ENCODE data around the gene CDK5. TPM values are rescaled to one million over a fixed set of nuclear protein-coding genes. Genes with fewer than 3 reads are reported as not detected.
A peak's percentile ranks its signal among the peaks of the same experiment; 100 is the strongest.

Gene CDK5
- total RNA-seq, 1 donor: 17.0 TPM

GRCh38 chr7:151080522-151081169 lies 22.9 kb upstream of the CDK5 start, which contains the start of gene FASTK:
FASTK (minus strand) TSS chr7:151080809; CDS start chr7:151080766, 43 bp downstream.
- H4K20me1 ChIP-seq (ENCODE audit: insufficient read depth, low read length): peaks cover 18% of the 10 kb centered on the region
- peaks cover 41% of the 10 kb centered on the region for H3K79me2 ChIP-seq (ENCODE audit: insufficient read depth, low read length)
- no peaks in the 10 kb centered on the region for H3K27me3 ChIP-seq (ENCODE audit: insufficient read depth, low read length)
- peak within 1 kb of the TSS; percentile 95 for H3K4me3 ChIP-seq (ENCODE audit: insufficient read depth, low read length)
- H2AFZ ChIP-seq (ENCODE audit: low read length): peak within 1 kb of the TSS; percentile 85
- no peak for TF ChIP-seq CTCF (IDR thresholded peaks at IDR 0.05; ENCODE audit: extremely low read depth, low read depth, low read length)
- H3K4me2 ChIP-seq (ENCODE audit: insufficient read depth, low read length): peak within 1 kb of the TSS; percentile 95
- no peaks in the 10 kb centered on the region for H3K9me3 ChIP-seq (ENCODE audit: low read depth, low read length)
- peak within 1 kb of the TSS; percentile 66 for H3K27ac ChIP-seq (ENCODE audit: low read depth, low read length)
- peaks cover 10% of the 10 kb centered on the region for H3K36me3 ChIP-seq (ENCODE audit: insufficient read depth, low read length)
- peaks cover 36% of the 10 kb centered on the region for H3K4me1 ChIP-seq (ENCODE audit: insufficient read depth, low read length)
- DNase-seq (ENCODE audit: insufficient read length, low spot score, missing footprints): peak; percentile 100

GRCh38 chr7:151080067-151080521 lies 22.4 kb upstream of the CDK5 start:
- Histone ChIP-seq H3K9me3 (ENCODE audit: low read depth, low read length) (no peaks in the 10 kb centered on the region), H2AFZ (ENCODE audit: low read length) (peak overlapping the region; percentile 85), H3K79me2 (ENCODE audit: insufficient read depth, low read length) (peaks cover 41% of the 10 kb centered on the region), H3K4me1 (ENCODE audit: insufficient read depth, low read length) (peaks cover 31% of the 10 kb centered on the region), H3K27me3 (ENCODE audit: insufficient read depth, low read length) (no peaks in the 10 kb centered on the region), H4K20me1 (ENCODE audit: insufficient read depth, low read length) (peaks cover 21% of the 10 kb centered on the region), H3K4me3 (ENCODE audit: insufficient read depth, low read length) (peak overlapping the region; percentile 95), H3K4me2 (ENCODE audit: insufficient read depth, low read length) (peak overlapping the region; percentile 93), H3K27ac (ENCODE audit: low read depth, low read length) (peak overlapping the region; percentile 65), H3K36me3 (ENCODE audit: insufficient read depth, low read length) (peaks cover 16% of the 10 kb centered on the region)
- no peak for TF ChIP-seq CTCF (IDR thresholded peaks at IDR 0.05; ENCODE audit: extremely low read depth, low read depth, low read length)
- peak; percentile 94 for DNase-seq (ENCODE audit: insufficient read length, low spot score, missing footprints)

GRCh38 chr7:151079199-151079910 lies 21.7 kb upstream of the CDK5 start:
- Histone ChIP-seq H3K4me2 (ENCODE audit: insufficient read depth, low read length) (peak overlapping the region; percentile 93), H3K79me2 (ENCODE audit: insufficient read depth, low read length) (peaks cover 41% of the 10 kb centered on the region), H3K4me1 (ENCODE audit: insufficient read depth, low read length) (peaks cover 31% of the 10 kb centered on the region), H4K20me1 (ENCODE audit: insufficient read depth, low read length) (peaks cover 21% of the 10 kb centered on the region), H3K27me3 (ENCODE audit: insufficient read depth, low read length) (no peaks in the 10 kb centered on the region), H3K9me3 (ENCODE audit: low read depth, low read length) (no peaks in the 10 kb centered on the region), H3K36me3 (ENCODE audit: insufficient read depth, low read length) (peaks cover 19% of the 10 kb centered on the region), H3K27ac (ENCODE audit: low read depth, low read length) (peak overlapping the region; percentile 65), H2AFZ (ENCODE audit: low read length) (no peak overlapping the region), H3K4me3 (ENCODE audit: insufficient read depth, low read length) (peak overlapping the region; percentile 95)
- TF ChIP-seq CTCF (IDR thresholded peaks at IDR 0.05; ENCODE audit: extremely low read depth, low read depth, low read length): no peak
- DNase-seq (ENCODE audit: insufficient read length, low spot score, missing footprints): peak; percentile 55
